ENCODE measurements around the gene STUM.

DNA sequence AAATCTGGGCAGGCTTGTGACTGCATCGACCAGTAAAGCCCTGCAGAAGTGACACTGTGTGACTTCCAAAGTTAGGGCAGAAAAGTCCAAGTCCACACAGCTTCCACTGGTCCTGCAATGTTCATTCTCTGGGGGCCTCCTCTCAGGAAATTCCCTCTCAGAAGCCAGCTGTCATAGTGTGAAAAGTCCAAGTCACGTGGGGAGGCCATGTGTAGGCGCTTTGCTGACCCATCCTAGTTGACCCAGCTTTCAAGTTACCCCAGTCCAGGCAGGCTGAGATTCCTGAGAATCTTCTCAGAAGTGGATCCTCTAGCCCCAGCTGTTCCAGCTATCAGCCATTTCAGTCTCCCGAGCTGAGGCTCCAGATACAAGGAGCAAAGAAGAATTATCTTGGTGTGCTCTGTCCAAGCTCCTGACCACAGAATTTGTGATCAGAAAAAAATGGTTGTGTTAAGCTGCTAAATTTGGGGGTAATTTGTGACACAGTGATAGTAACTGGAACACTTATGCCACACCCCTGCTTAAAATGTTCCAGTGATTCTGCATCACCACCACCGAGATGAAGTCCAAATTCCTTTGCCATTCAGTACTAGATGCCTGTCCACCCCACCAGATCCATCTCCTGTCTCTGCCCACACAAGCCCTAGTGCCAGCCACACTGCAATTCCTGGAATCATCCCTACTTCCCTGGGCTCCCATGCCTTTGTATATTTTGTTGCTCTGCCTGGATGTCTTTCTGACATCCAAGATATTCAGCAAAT lies 2.5 kb upstream of the STUM start:
- TF ChIP-seq CTCF (IDR thresholded peaks at IDR 0.05; ENCODE audit: insufficient read depth, low read length, poor library complexity, severe bottlenecking): no peak
- TF ChIP-seq EZH2phosphoT487 (conservative IDR thresholded peaks at IDR 0.05; ENCODE audit: low read length): no peak

Data from SU-DHL-6 (cell line).